DMS114 treated with DMSO at 0.1 percent for 48 hours (cell line): ENCODE measurements around the gene PARD6G.
"Not testable (repeated sequence)": the region's sequence is repeated elsewhere in the genome, so short reads cannot be mapped to it uniquely, and the experiment has no call there.

Experiments
- DNase-seq: peaks from one replicate; lab custom pipeline; 2025; ENCODE audit not compliant: unreplicated experiment; lab: John Stamatoyannopoulos, UW

The PARD6G gene

GRCh38 chr18:80176334-80177073 lies 70.8 kb downstream of the PARD6G start:
- DNase-seq = no peak

- no peak for DNase-seq
Observed at GRCh38 chr18:80175451-80176204, 71.7 kb downstream of the PARD6G start.

GRCh38 chr18:80173060-80173459 lies 74.3 kb downstream of the PARD6G start:
- no peak for DNase-seq

- no peak for DNase-seq
Observed at GRCh38 chr18:80172056-80172455, 75.3 kb downstream of the PARD6G start.

- DNase-seq = no peak
Observed at GRCh38 chr18:80171054-80171872, 76.1 kb downstream of the PARD6G start.

- no peak for DNase-seq
Observed at GRCh38 chr18:80170395-80171053, 76.8 kb downstream of the PARD6G start.

- no peak for DNase-seq
Observed at GRCh38 chr18:80169607-80170006, 77.7 kb downstream of the PARD6G start.

- no peak for DNase-seq
Observed at GRCh38 chr18:80168982-80169381, 78.3 kb downstream of the PARD6G start.

GRCh38 chr18:80168346-80168745 lies 79.0 kb downstream of the PARD6G start:
- DNase-seq = no peak

- DNase-seq = no peak
Observed at GRCh38 chr18:80167931-80168330, 79.4 kb downstream of the PARD6G start.

GRCh38 chr18:80167331-80167730 lies 80.0 kb downstream of the PARD6G start:
- no peak for DNase-seq

- no peak for DNase-seq
Observed at GRCh38 chr18:80166725-80167124, 80.6 kb downstream of the PARD6G start.

GRCh38 chr18:80166240-80166639 lies 81.1 kb downstream of the PARD6G start:
- DNase-seq = no peak

GRCh38 chr18:80164727-80165355 lies 82.5 kb downstream of the PARD6G start:
- DNase-seq = not testable (repeated sequence)

- DNase-seq = no peak
Observed at GRCh38 chr18:80163183-80163582, 84.1 kb downstream of the PARD6G start.

- no peak for DNase-seq
Observed at GRCh38 chr18:80161781-80162417, 85.4 kb downstream of the PARD6G start.

GRCh38 chr18:80159713-80160636 lies 87.3 kb downstream of the PARD6G start:
- DNase-seq = no peak

- no peak for DNase-seq
Observed at GRCh38 chr18:80158365-80158764, 88.9 kb downstream of the PARD6G start.

GRCh38 chr18:80157708-80158343 lies 89.5 kb downstream of the PARD6G start:
- peak; percentile 10 for DNase-seq
